GM20000 (cell line): ENCODE data around the gene SMAD7.

Experiments
- DNase-seq: peaks from one replicate; pipeline ENCODE4 v3.0.0; 2012; ENCODE audit warnings: low spot score
- CTCF ChIP-seq: IDR thresholded peaks from 2 replicates; pipeline ENCODE4 v1.5.1; 2012; ENCODE audit warnings: mild to moderate bottlenecking, control low read depth; ENCODE audit errors: extremely low read depth, missing control alignments

Gene SMAD7

GRCh38 chr18:48983793-48984437 lies 33.1 kb upstream of the SMAD7 start:
- no peak for TF ChIP-seq CTCF
- DNase-seq = no peak

- DNase-seq = no peak
- no peak for TF ChIP-seq CTCF
Observed at GRCh38 chr18:48982266-48982665, 31.5 kb upstream of the SMAD7 start.

GRCh38 chr18:48979944-48980890 lies 29.5 kb upstream of the SMAD7 start:
- no peak for DNase-seq
- TF ChIP-seq CTCF = no peak

GRCh38 chr18:48977914-48978313 lies 27.1 kb upstream of the SMAD7 start:
- DNase-seq = no peak
- TF ChIP-seq CTCF = no peak

- DNase-seq = peak; percentile 93
- TF ChIP-seq CTCF = no peak
Observed at GRCh38 chr18:48975817-48976649, 25.3 kb upstream of the SMAD7 start.

- DNase-seq = no peak
- no peak for TF ChIP-seq CTCF
Observed at GRCh38 chr18:48975120-48975816, 24.5 kb upstream of the SMAD7 start.
